NCI-H1436 treated with DMSO at 0.1 percent for 48 hours (cell line): ENCODE results near the gene MPP3.
"Not testable (repeated sequence)": the region's sequence is repeated elsewhere in the genome, so short reads cannot be mapped to it uniquely, and the experiment has no call there.

Experiments used
- DNase-seq: peaks from one replicate; lab custom pipeline; 2025; lab: John Stamatoyannopoulos, UW

The MPP3 gene

GRCh38 chr17:43808076-43808475, 24.9 kb downstream of the MPP3 start:
- no peak for DNase-seq

- DNase-seq: no peak
Observed at GRCh38 chr17:43805117-43805516, 27.8 kb downstream of the MPP3 start.

- DNase-seq: no peak
Observed at GRCh38 chr17:43803758-43804157, 29.2 kb downstream of the MPP3 start.

GRCh38 chr17:43801844-43802243, 31.1 kb downstream of the MPP3 start:
- DNase-seq: no peak

- DNase-seq: no peak
Observed at GRCh38 chr17:43800736-43801135, 32.2 kb downstream of the MPP3 start.

GRCh38 chr17:43799047-43799446, 33.9 kb downstream of the MPP3 start:
- DNase-seq: no peak

GRCh38 chr17:43798024-43798423, 34.9 kb downstream of the MPP3 start:
- DNase-seq: not testable (repeated sequence)

- DNase-seq: not testable (repeated sequence)
Observed at GRCh38 chr17:43792668-43793067, 40.3 kb downstream of the MPP3 start.

- no peak for DNase-seq
Observed at GRCh38 chr17:43791589-43791988, 41.4 kb downstream of the MPP3 start.

GRCh38 chr17:43790311-43790940, 42.5 kb downstream of the MPP3 start:
- DNase-seq: no peak

- no peak for DNase-seq
Observed at GRCh38 chr17:43789482-43789881, 43.5 kb downstream of the MPP3 start.

GRCh38 chr17:43788540-43788939, 44.4 kb downstream of the MPP3 start:
- no peak for DNase-seq

GRCh38 chr17:43787728-43788127, 45.2 kb downstream of the MPP3 start:
- no peak for DNase-seq

GRCh38 chr17:43784628-43785101, 48.3 kb downstream of the MPP3 start:
- DNase-seq: no peak

GRCh38 chr17:43784068-43784467, 48.9 kb downstream of the MPP3 start:
- no peak for DNase-seq

- no peak for DNase-seq
Observed at GRCh38 chr17:43782913-43783680, 49.8 kb downstream of the MPP3 start.

GRCh38 chr17:43780135-43780534, 52.8 kb downstream of the MPP3 start, which contains the start of gene CFAP97D1:
TSS of gene CFAP97D1 (plus strand) at chr17:43780435. CDS start at chr17:43780463, 28 bp downstream.
- DNase-seq: no peak

- DNase-seq: no peak
Observed at GRCh38 chr17:43779145-43780125, 53.5 kb downstream of the MPP3 start.

GRCh38 chr17:43778337-43779144, 54.4 kb downstream of the MPP3 start, which contains the start of gene DUSP3:
TSS of gene DUSP3 (minus strand) at chr17:43778977. CDS start at chr17:43778924, 53 bp downstream.
- peak; percentile 29 for DNase-seq

- no peak for DNase-seq
Observed at GRCh38 chr17:43774304-43775250, 58.4 kb downstream of the MPP3 start.
